ENCODE data around the gene SPINT4. TPM values are rescaled to one million over a fixed set of nuclear protein-coding genes. Genes with fewer than 3 reads are reported as not detected.
A peak's percentile ranks its signal among the peaks of the same experiment; 100 is the strongest.

Gene SPINT4
- total RNA-seq (2014; rRNA removed; shearing (Covaris generic)): not detected in 2 replicates
- polyA plus RNA-seq (2016; fragmentation: Nextera tagmentation; extraction: Ambion mirVana): not detected in 2 replicates
- long read RNA-seq: 0 reads

- H3K9me3 Mint-ChIP-seq: peaks cover 7% of the 10 kb centered on the region; the same call in 2 of the 3 replicates
- Histone ChIP-seq H3F3A (replicated peaks; ENCODE audit: low read depth) (no peaks in the 10 kb centered on the region), H3K4me1 (ENCODE audit: insufficient read depth) (no peaks in the 10 kb centered on the region), H4K20me1 (replicated peaks; ENCODE audit: insufficient read depth) (no peaks in the 10 kb centered on the region), H3K4me2 (no peak within 1 kb of the TSS), H3K36me3 (ENCODE audit: insufficient read depth) (no peaks in the 10 kb centered on the region), H3K79me2 (replicated peaks; ENCODE audit: insufficient read depth) (no peaks in the 10 kb centered on the region), H3K4me3 (no peak within 1 kb of the TSS), H2AFZ (0 out of 2 replicates have a peak within 1 kb of the TSS, but pooled peaks have one; percentile 13), H3K27me3 (ENCODE audit: insufficient read depth) (no peaks in the 10 kb centered on the region), H3K9me2 (ENCODE audit: insufficient read depth) (peaks cover 2% of the 10 kb centered on the region; the same call in 1 of the 2 replicates), H3K27ac (ENCODE audit: low read depth) (no peak within 1 kb of the TSS)
- H3K27me3 Mint-ChIP-seq (ENCODE audit: insufficient read depth, low read depth, poor library complexity): peaks cover 7% of the 10 kb centered on the region
- H3K27ac Mint-ChIP-seq: no peak within 1 kb of the TSS
- H3K4me3 Mint-ChIP-seq: no peak within 1 kb of the TSS
- no peak for ATAC-seq
- no peak for DNase-seq (ENCODE audit: low spot score)
- H3K4me1 Mint-ChIP-seq: no peaks in the 10 kb centered on the region; the same call in 2 of the 3 replicates
- peaks cover 6% of the 10 kb centered on the region; the same call in 2 of the 3 replicates for H3K36me3 Mint-ChIP-seq (ENCODE audit: low read depth)
- no peak for TF ChIP-seq EZH2 (IDR thresholded peaks at IDR 0.05; ENCODE audit: low read depth, unreplicated experiment)
- TF ChIP-seq CREB1 (CRISPR knock-in tag; IDR thresholded peaks at IDR 0.05; ENCODE audit: low read depth): no peak
- TF ChIP-seq ZNF331 (CRISPR knock-in tag; IDR thresholded peaks at IDR 0.05; ENCODE audit: low read depth): no peak
- no peak for TF ChIP-seq ZNF462 (CRISPR knock-in tag; IDR thresholded peaks at IDR 0.05)
- TF ChIP-seq JUNB (IDR thresholded peaks at IDR 0.05; ENCODE audit: unreplicated experiment): no peak
- no peak for TF ChIP-seq EZH2phosphoT487 (IDR thresholded peaks at IDR 0.05; ENCODE audit: unreplicated experiment)
- no peak for TF ChIP-seq CTCF (conservative IDR thresholded peaks at IDR 0.05; ENCODE audit: low read depth in 2 of 2)
- TF ChIP-seq POLR2AphosphoS5 (IDR thresholded peaks at IDR 0.05; ENCODE audit: low read depth): no peak
- TF ChIP-seq ETS1 (IDR thresholded peaks at IDR 0.05): no peak
- no peak for TF ChIP-seq ZNF114 (CRISPR knock-in tag; IDR thresholded peaks at IDR 0.05)
- no peak for TF ChIP-seq STAT1 (IDR thresholded peaks at IDR 0.05; ENCODE audit: unreplicated experiment)
- TF ChIP-seq NANOG (IDR thresholded peaks at IDR 0.05; ENCODE audit: borderline replicate concordance): no peak
- TF ChIP-seq REST (IDR thresholded peaks at IDR 0.05; ENCODE audit: unreplicated experiment): no peak
Measured at GRCh38 chr20:45722047-45722446, at the start of gene SPINT4. Gene SPINT4 (plus strand): TSS chr20:45722347. CDS start chr20:45722368, 21 bp downstream.
